Central memory CD8-positive, alpha-beta T cell (primary cell): Measurements from ENCODE around the gene WBP4.

Experiments used
- ATAC-seq: fragments of 150-1000 bp; cut with Tn5 transposase; replicated peaks from 2 replicates; pipeline ENCODE4 v1.10.0; 2022; ENCODE audit warnings: mild to moderate bottlenecking, moderate FRiP score, moderate number of reproducible peaks; ENCODE audit not compliant: poor library complexity, severe bottlenecking; ENCODE audit errors: extremely low read depth
- DNase-seq, 2 donors: peaks; one replicate each; pipeline ENCODE4 v3.0.0; 2021; ENCODE audit warnings: low spot score in 2 of 2
- H3K27ac Mint-ChIP-seq: one replicate; pipeline ENCODE4 v1.8.0; 2022; ENCODE audit warnings: low read depth, mild to moderate bottlenecking, moderate library complexity, mixed read lengths
- H3K27me3 Mint-ChIP-seq: one replicate; pipeline ENCODE4 v1.8.0; 2022; ENCODE audit warnings: mixed read lengths
- H3K36me3 Mint-ChIP-seq: one replicate; pipeline ENCODE4 v1.8.0; 2022; ENCODE audit warnings: mild to moderate bottlenecking, moderate library complexity, mixed read lengths; ENCODE audit not compliant: insufficient read depth
- H3K4me1 Mint-ChIP-seq: one replicate; pipeline ENCODE4 v1.8.0; 2022; ENCODE audit warnings: mixed read lengths
- H3K4me3 Mint-ChIP-seq: one replicate; pipeline ENCODE4 v1.8.0; 2022; ENCODE audit warnings: mild to moderate bottlenecking, moderate library complexity, mixed read lengths
- H3K9me3 Mint-ChIP-seq: one replicate; pipeline ENCODE4 v1.8.0; 2022; ENCODE audit warnings: mixed read lengths

The WBP4 gene

GRCh38 chr13:41053384-41053826, 7.9 kb upstream of the WBP4 start:
- H3K27ac Mint-ChIP-seq: no peak overlapping the region
- H3K27me3 Mint-ChIP-seq: no peaks in the 10 kb centered on the region
- H3K36me3 Mint-ChIP-seq: peaks cover 4% of the 10 kb centered on the region
- no peaks in the 10 kb centered on the region for H3K9me3 Mint-ChIP-seq
- H3K4me1 Mint-ChIP-seq: peaks cover 40% of the 10 kb centered on the region
- ATAC-seq: no peak
- no peak overlapping the region for H3K4me3 Mint-ChIP-seq
- DNase-seq: no peak

- Mint-ChIP-seq H3K9me3 (no peaks in the 10 kb centered on the region), H3K36me3 (peaks cover 7% of the 10 kb centered on the region), H3K4me3 (no peak overlapping the region), H3K27ac (no peak overlapping the region), H3K4me1 (peaks cover 37% of the 10 kb centered on the region), H3K27me3 (no peaks in the 10 kb centered on the region)
- ATAC-seq (peak; percentile 69), DNase-seq (peak in 1 of 2 donors; percentile 29)
These were observed 7.0 kb upstream of the WBP4 start for GRCh38 chr13:41054212-41054877.

- Mint-ChIP-seq H3K4me3 (no peak overlapping the region), H3K27ac (no peak overlapping the region), H3K9me3 (no peaks in the 10 kb centered on the region), H3K27me3 (no peaks in the 10 kb centered on the region), H3K4me1 (peaks cover 38% of the 10 kb centered on the region), H3K36me3 (peaks cover 12% of the 10 kb centered on the region)
- ATAC-seq (no peak), DNase-seq (no peak)
These were observed 6.2 kb upstream of the WBP4 start for GRCh38 chr13:41054919-41055619.

GRCh38 chr13:41056194-41056593, 5.1 kb upstream of the WBP4 start:
- Mint-ChIP-seq H3K4me3 (no peak overlapping the region), H3K36me3 (peaks cover 21% of the 10 kb centered on the region), H3K27ac (no peak overlapping the region), H3K9me3 (no peaks in the 10 kb centered on the region), H3K27me3 (no peaks in the 10 kb centered on the region), H3K4me1 (peaks cover 48% of the 10 kb centered on the region)
- DNase-seq (no peak), ATAC-seq (no peak)

DNA sequence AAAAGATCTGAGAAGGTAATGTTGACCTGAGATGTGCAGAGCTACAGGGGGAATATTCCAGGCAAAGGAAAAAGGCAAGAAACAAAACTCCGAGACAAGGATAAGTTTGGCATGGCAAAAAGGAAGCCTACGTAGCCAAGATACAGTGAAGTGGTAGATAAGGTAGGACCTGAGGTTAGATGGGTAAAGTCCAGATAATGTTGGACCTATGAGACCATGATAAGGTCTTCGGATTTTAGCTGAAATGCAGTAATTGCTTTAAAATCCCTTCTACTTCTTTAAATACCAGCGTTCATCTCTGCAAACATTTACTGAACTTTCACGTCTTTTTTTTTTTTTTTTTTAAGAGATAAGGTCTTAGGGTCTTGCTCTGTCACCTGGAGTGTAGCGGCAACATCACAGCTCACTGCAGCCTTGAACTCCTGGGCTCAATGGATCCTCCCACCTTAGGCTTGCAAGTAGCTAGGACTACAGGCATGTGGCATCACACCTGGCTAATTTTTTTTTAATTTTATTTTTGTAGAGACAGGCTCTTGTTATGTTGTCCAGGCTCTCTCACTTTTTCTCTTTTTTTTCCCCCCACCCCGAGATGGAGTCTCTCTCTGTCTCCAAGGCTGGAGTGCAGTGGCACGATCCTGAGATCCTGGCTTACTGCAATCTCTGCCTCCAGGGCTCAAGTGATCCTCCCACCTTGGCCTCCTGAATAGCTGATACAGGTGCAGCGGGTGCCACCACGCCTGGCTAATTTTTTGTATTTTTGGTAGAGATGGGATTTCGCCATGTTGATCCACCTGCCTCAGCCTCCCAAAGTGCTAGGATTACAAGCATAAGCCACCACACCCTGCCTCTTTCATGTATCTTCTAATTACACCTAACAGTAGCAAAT, 4.2 kb upstream of the WBP4 start:
- Mint-ChIP-seq H3K4me3 (no peak overlapping the region), H3K9me3 (no peaks in the 10 kb centered on the region), H3K27ac (no peak overlapping the region), H3K36me3 (peaks cover 30% of the 10 kb centered on the region), H3K4me1 (peaks cover 51% of the 10 kb centered on the region), H3K27me3 (no peaks in the 10 kb centered on the region)
- no peak for DNase-seq
- no peak for ATAC-seq

GRCh38 chr13:41058295-41059070, 2.8 kb upstream of the WBP4 start:
- H3K27me3 Mint-ChIP-seq: no peaks in the 10 kb centered on the region
- ATAC-seq: no peak
- H3K27ac Mint-ChIP-seq: no peak overlapping the region
- peaks cover 57% of the 10 kb centered on the region for H3K4me1 Mint-ChIP-seq
- no peaks in the 10 kb centered on the region for H3K9me3 Mint-ChIP-seq
- H3K4me3 Mint-ChIP-seq: peak overlapping the region; percentile 100
- DNase-seq: no peak
- peaks cover 32% of the 10 kb centered on the region for H3K36me3 Mint-ChIP-seq

GRCh38 chr13:41059456-41060081, 1.7 kb upstream of the WBP4 start:
- Mint-ChIP-seq H3K4me1 (peaks cover 59% of the 10 kb centered on the region), H3K27ac (peak overlapping the region; percentile 99), H3K36me3 (peaks cover 32% of the 10 kb centered on the region), H3K4me3 (peak overlapping the region; percentile 100), H3K27me3 (no peaks in the 10 kb centered on the region), H3K9me3 (no peaks in the 10 kb centered on the region)
- DNase-seq (no peak), ATAC-seq (no peak)

DNA sequence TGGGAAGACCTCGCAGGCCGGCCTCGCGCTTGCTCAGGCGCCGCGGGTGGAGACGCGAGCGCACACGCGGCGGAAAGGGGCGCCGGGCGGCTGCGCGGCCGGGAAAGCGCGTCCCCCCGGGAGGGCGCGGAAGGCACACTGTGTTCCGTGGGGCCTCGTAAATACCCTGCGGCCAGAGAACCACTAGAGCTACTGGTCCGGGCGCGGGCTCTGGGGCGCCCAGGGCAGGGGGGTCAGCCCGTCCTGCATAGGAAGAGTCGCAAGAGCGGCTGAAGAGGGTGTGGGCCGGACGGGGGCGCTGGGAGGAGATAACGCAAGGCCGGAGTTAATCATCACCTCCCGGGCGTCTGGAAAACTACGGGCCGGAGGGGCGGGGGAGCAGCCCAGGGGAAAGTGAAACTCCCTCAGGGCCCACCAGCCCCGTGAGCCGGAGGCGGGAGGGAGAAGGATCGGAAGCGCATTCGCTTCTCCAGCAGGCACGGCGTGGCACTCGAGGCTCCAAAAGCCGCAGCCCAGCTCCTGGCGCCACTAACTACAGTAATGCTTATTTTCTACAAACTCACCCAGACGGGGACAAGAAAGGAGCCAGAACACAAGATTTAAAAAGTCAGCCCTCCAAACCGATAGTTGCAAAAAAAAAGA, 1.1 kb upstream of the WBP4 start:
- Mint-ChIP-seq H3K36me3 (peaks cover 33% of the 10 kb centered on the region), H3K4me3 (peak overlapping the region; percentile 100), H3K9me3 (no peaks in the 10 kb centered on the region), H3K4me1 (peaks cover 52% of the 10 kb centered on the region), H3K27me3 (no peaks in the 10 kb centered on the region), H3K27ac (peak overlapping the region; percentile 99)
- ATAC-seq: peak; percentile 24
- DNase-seq: peak; percentile 39 to 41

DNA sequence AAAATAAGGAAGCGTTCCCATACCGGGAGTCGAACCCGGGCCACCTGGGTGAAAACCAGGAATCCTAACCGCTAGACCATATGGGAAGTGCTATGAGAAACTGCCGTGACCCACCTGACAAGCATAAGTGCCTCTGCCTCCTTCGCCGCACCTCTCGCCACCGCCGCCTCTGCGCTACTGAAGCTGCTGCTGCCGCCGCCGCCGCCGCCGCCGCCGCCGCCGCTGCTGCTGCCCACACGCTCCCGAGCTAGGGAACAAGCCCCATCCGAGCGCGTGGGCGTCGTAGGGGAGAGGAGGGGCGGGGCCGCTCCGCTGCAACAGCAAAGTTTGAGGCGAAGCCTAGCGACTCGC, 610 bp upstream of the WBP4 start:
- H3K4me1 Mint-ChIP-seq: peaks cover 49% of the 10 kb centered on the region
- ATAC-seq (peak; percentile 74), DNase-seq (peak; percentile 65 to 78)
- no peaks in the 10 kb centered on the region for H3K9me3 Mint-ChIP-seq
- peak overlapping the region; percentile 100 for H3K4me3 Mint-ChIP-seq
- H3K27ac Mint-ChIP-seq: peak overlapping the region; percentile 99
- no peaks in the 10 kb centered on the region for H3K27me3 Mint-ChIP-seq
- peaks cover 38% of the 10 kb centered on the region for H3K36me3 Mint-ChIP-seq

- Mint-ChIP-seq H3K4me3 (peak overlapping the region; percentile 100), H3K36me3 (peaks cover 51% of the 10 kb centered on the region), H3K4me1 (peaks cover 40% of the 10 kb centered on the region), H3K9me3 (no peaks in the 10 kb centered on the region), H3K27me3 (no peaks in the 10 kb centered on the region), H3K27ac (peak overlapping the region; percentile 99)
- DNase-seq: no peak
- ATAC-seq: peak; percentile 7
These were observed 867 bp downstream of the WBP4 start for GRCh38 chr13:41061914-41062837.

DNA sequence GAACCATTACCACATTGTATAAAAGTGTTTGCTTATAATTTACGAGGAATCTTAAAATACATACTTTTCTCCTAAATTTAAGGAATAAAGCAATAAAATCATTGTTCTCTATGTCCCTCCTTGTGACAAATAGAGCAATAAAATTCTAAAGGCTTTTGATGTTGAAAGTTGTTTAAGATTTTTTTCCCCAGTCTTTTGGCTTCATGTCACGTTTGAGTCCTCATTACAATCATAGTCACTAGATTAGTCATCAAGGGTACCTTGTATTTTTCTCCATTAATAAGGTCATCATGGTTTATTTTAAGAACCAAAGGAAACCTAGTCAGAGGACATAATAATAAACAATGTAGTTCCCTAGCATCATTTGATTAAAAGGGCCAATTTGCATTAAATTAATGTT, 3.2 kb downstream of the WBP4 start:
- Mint-ChIP-seq H3K27ac (no peak overlapping the region), H3K9me3 (no peaks in the 10 kb centered on the region), H3K4me1 (peaks cover 28% of the 10 kb centered on the region), H3K4me3 (no peak overlapping the region), H3K27me3 (no peaks in the 10 kb centered on the region), H3K36me3 (peaks cover 59% of the 10 kb centered on the region)
- DNase-seq (no peak), ATAC-seq (no peak)
